GM12892 (cell line): ENCODE data around the gene ITIH5.

Experiments
- POLR2A ChIP-seq: IDR thresholded peaks from 2 replicates; pipeline ENCODE4 v1.6.1; 2011; ENCODE audit warnings: low read depth, low read length, control low read depth
- POLR2AphosphoS5 ChIP-seq: IDR thresholded peaks from 2 replicates; pipeline ENCODE4 v1.6.1; 2011; ENCODE audit warnings: low read depth, low read length, control low read depth
- TAF1 ChIP-seq: IDR thresholded peaks from 2 replicates; pipeline ENCODE4 v1.6.1; 2011; ENCODE audit warnings: low read depth, mild to moderate bottlenecking, control low read depth, low read length, borderline replicate concordance

GRCh38 chr10:7626283-7626682 lies 40.5 kb downstream of the ITIH5 start:
- TF ChIP-seq TAF1 (no peak), POLR2A (no peak), POLR2AphosphoS5 (no peak)
